Renal cortex interstitium (tissue), 11 donors: ENCODE measurements around the gene DPP6. TPM values are rescaled to one million over a fixed set of nuclear protein-coding genes. Genes with fewer than 3 reads are reported as not detected.

Experiments
- DNase-seq, 11 donors: peaks; one replicate each; pipeline ENCODE4 v3.0.0-alpha.2; 2013; ENCODE audit warnings: low read depth in 9 of 11, low spot score in 4 of 11; ENCODE audit errors: extremely low read depth in 1 of 11
- polyA plus RNA-seq, 3 donors: library from polyadenylated mRNA; unstranded; fragments of 120-200 nt; gene quantifications; one replicate each; pipeline ENCODE4 v1.2.1, GENCODE V29; 2013; ENCODE audit not compliant: insufficient read length in 3 of 3

DPP6 gene
- polyA plus RNA-seq, 3 donors, result 41.0 to 52.1 (median 48.4) TPM

DNA sequence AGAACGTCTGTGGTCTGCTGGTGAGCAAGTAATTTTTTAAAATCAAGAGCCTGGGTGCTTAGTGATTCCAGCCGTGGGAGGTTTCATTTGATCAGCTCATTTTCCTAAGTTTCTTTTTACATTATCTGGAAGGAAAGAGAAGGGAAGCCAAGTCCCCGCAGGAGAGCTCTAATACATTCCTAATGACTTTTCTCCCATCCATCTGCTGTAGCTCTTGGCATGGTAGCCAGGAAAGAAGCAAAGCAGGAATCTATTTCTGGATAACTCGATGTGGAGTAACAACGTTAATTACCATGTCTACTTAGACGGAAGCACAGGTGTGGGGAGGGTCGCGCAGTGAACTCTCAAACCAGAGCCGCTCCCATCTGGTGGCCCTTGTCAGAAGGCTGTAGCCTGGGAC, 828.8 kb downstream of the DPP6 start:
- no peak for DNase-seq

DNA sequence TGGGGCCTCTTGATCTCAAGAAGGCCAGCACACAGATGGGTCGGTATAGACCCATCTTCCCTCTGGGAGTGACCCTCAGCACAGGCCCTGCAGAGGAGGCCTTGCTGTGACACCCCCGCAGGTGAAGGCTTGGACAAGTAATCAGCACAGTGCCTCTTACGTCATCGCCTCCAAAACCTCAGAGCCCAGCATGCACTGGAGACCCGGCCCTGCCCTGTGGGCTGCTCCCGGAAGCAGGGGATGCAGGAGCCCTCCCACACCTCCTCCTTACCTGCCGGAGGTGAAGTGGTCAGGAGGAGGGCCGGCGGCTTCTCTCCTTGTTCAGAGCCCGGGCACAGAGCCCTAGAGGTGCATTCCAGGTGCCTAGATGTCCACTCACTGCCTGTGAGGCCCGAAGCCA, 829.3 kb downstream of the DPP6 start:
- no peak for DNase-seq

DNA sequence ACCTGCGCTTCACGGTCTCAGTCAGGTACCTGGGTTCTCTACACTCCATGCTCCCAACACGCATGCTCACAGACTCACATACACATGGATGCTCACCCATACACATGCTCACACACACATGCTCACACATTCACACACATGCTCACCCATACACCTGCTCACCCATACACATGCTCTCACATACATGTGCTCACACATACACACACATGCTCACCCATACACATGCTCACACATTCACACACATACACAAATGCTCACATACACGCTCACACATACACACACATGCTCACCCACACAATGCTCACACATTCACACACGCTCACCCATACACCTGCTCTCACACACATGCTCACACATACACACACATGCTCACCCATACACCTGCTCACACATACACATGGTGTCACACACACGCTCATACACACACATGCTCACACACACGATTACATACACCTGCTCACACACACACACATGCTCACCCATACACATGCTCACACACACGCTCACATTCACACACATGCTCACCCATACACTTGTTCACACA, 830.8 kb downstream of the DPP6 start:
- no peak for DNase-seq

DNA sequence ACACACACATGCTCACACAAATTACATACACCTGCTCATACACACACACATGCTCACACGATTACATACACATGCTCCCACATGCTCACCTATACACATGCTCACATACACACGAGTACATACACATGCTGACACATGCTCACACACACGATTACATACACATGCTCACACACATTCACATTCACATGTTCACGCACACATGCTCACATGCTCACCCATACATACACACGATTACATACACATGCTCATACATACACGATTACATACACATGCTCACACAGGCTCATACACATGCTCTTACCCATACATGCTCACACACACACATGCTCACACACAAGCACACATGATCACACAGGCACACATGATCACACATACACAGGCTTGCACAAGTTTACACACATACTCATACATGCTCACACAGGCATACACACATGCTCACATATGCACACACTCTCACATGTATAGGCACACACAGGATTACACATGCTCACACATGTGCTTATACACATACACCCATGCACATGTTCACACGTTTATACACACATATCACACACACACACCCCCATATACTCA, 832.2 kb downstream of the DPP6 start:
- no peak for DNase-seq

DNA sequence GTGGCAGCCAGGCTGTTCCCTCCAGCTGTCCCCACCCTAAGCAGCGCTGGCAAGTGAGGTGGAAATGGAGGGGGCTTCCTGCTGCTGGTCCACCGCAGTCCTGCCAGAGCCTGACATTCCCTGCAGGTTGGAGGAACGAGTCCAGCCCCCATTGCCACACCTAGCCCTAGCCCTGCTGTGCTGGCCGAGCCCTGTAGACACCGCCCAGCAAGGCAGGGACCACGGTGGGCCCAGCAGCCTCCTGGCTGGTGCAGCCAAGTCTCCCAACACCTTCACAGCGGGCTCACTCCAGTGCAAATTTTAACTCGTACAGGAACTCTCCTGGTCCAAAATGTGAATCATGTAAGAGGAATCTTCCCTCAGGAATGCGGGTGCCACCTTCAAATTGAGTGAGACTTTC, 834.4 kb downstream of the DPP6 start:
- no peak for DNase-seq

DNA sequence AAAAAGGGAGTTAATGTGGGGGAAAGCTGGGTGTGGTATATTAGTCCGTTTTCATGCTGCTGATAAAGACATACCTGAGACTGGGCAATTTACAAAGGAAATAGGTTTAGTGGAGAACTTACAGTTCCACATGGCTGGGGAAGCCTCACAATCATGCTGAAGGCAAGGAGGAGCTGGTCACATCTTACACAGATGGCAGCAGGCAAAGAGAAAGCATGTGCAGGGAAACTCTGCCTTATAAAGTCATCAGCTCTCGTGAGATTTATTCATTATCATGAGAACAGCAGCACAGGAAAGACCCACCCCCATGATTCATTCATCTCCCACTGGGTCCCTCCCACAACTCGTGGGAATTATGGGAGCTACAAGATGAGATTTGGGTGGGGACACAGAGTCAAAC, 836.5 kb downstream of the DPP6 start:
- no peak for DNase-seq

DNA sequence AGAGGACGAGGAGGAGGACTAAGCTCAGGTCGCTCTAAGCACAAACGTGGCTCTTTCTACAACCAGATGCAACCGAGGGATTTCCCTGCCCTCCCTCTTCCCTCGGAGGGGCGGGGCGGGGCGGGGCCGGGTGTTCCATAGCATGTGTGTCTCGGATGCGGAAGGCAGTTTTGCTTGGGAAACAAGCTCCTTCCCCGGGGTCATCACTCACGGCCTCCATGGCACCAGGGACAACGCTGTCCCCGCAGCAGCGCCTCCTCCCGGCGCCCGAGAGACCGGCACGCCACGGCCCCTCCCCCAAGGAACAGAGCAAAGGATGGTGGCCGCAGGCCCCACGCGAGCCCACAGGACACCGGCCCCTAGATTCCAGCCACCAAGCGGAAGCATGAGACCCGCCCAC, 840.3 kb downstream of the DPP6 start:
- no peak for DNase-seq

DNA sequence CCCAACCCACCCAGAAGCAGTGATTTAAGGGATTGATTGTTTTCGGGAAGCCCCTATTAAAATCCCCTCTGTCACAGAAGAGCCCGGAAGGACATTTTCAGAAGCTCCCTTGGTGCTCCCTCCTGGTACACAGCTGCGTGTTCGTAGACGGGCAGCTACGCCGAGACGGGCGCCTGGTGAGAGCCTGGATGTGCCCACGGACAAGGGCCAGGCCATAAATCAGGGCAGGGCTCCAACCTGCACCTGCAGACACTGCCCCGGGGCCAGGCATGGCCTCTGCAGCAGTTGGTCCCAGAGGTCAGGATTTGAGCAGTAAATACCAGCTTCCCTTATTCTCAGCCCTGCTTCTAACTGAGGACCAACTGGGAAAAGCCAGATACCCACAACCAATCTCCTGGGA, 843.9 kb downstream of the DPP6 start:
- no peak for DNase-seq

DNA sequence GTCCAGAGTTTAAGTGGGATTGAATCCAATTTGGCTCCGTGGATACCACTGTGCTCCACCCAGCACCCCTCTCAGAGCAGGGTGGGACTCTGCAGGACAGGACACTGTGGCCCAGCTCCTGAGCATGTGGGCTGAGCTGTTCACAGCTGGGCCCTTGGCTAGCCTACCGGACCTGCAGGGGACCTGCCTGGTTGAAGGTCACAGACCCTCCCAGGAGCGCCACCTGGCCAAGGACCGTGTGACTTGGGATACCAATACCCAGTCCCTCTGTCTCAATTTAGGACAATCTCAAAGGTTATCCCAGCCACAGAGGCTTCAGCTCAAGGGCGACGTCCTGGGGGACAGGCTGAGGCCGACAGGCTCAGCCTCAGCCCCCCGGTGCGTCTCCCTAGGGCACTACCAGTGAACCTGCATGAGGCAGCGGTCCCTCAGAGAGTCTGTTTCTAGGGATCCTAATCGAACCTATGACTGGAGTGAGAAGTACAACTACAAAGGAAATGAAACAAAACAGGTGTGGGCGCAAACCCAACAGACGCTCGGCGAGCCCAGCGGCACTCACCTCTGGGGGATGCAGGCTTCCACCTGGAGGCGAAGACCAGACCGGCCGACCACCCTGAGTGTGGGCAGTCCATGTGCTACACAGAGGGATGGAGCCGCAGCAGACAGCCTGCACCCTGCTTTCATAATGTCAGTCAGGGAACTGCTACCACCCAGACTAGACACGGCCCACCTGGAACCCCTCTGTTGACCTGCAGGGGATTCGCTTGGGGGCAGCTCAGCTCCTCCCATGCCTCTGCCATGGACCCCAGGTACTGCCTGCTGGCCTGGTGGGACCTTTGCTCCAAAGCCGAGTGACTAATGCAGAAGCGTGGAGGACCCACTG, 847.0 kb downstream of the DPP6 start:
- DNase-seq, result no peak

DNA sequence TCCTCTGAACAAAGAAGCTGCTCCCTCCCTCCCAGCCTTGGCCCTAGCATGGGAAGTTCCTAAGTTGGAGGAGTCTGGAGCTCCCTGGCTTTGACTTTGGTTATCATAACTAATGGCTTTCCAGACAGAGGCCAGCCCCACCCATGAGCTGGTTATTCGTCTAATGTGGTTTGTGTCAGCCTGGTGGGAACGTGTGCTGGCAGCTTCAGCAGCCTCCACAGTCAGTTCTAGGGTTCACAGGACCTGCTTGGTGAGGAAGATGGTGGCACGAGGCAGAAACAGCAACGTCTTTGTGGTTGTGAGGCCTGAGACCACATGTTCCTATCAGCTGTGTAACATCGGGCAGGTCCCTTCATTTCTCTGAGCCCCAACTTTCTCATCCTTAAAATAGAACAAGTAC, 847.7 kb downstream of the DPP6 start:
- no peak for DNase-seq

DNA sequence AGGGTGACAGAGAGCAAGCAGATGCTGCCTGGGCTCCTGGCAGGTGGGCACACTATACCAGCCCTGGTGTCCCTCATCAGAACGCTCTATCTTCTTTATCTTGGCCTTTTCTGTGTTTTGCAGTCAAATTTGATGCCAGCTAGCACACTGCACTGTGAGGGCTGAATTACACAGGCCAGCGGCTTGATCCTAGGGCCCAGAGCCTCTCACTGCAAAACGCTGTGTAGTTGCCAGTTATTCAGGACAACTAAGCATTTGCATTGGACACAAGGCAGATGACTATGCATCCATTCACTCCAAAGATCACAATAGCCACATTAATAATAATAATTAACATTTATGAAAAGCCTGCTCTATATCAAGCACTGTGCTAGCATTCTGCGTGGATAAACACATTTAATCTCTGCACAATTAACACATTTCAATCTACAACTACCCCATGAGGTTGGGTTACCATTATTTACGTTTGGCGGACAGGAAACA, 850.4 kb downstream of the DPP6 start:
- DNase-seq, result no peak

DNA sequence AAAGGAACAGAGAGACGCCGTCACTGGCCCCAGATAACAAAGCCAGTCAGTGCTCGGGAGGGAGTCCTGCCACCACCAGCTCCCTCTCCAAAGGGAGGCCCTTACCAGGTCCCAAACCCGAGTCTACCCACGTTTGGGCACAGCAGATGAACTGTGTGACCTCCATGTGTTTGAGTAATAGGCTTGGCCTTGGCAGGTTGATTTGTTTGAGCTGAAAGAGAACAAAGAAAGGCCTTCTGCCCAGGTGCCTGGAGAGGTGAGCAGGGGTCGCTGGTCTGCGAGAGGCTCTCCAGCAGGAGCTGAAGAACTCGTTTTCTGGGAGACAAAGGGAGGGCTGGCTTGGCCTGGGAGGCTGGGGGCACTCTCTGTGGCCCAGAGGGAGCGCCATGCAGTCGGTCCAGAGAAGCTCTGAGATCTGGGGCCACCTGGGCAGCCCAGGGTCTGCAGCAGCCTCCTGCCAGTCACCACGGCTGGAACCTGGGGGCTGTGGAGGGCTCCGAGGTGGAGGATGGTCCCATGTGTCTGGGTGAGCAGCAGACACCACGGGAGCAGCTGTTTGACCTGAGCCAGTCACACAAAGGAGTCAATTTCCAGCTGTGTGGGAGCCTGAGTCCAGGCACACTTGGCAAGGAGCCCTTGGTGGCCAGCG, 851.0 kb downstream of the DPP6 start:
- no peak for DNase-seq

DNA sequence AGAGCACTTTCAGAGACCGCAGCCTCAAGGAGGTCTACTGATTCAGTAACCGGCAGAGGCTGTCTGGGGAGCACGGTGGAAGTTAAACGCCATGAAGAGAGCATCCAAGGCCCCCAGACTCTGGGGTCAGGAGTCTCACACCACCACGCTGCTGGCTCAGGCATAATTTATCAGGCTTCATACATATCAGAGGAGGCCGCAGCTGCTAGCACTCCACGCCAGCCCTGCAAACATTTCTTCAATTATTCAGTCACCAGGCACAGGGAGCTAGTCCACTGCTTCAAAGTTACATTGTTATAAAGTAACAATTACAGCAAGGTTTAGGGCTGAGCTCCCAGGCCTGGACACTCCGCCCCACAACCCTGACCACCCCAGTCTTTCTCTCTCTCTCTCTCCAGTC, 852.9 kb downstream of the DPP6 start:
- DNase-seq, result no peak

DNA sequence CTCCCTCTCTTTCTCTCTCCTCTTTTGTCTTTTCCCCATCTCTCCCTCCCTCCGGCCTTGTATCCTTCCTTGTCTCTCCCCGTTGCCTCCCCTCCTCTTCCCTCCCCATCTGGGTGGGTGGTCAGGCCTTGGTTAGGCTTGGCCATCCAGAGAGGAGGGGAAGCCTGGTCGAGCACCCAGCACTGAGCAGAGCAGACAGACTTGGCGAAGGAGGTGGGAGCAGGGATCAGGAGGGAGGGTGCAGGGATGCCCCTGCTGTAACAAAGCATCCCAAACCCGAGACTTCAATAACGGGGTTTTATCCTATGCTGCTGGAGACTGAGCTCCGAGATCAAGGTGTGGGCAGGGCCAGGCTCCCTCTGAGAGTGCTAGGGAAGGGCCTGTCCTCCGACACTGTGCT, 853.4 kb downstream of the DPP6 start:
- no peak for DNase-seq

DNA sequence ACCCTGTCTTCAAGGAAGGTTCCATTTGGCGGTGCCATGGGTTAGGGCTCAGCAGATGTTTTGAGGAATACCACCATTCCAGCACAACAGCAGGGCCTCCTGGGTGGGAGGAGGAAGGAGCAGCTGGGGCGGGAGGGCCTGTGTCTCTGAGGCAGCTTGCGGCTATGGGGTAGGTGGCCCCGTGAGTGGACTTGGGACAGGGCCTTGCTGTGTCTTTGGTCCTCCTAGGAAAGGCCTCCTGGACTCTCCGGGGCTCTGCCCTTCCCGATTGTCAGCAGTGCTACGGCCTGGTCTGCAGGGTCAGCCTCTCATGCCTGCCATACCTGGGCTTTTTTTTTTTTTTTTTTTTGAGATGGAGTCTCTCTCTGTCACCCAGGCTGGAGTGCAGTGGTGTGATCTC, 854.0 kb downstream of the DPP6 start:
- no peak for DNase-seq

DNA sequence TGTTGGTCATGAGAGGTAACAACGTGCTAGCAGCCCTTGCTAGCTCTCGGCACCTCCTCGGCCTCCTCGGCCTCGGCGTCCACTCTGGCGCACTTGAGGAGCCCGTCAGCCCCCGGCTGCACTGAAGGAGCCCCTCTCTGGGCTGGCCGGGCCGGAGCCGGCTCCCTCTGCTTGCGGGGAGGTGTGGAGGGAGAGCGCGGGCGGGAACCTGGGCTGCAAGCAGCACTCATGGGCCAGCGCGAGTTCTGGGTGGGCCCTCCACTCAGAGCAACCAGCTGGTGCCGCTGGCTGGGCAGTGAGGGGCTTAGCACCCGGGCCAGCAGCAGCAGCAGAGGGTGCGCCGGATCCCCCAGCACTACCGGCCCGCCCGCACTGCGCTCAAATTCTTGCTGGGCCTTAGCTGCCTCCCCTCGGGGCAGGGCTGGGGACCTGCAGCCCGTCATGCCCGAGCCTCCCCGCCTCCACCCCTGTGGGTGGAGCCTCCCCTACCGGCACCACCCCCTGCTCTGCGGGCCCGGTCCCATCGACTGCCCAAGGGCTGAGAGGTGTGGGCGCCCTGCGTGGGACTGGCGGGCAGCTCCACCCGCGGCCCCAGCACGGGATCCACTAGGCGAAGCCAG, 854.6 kb downstream of the DPP6 start:
- no peak for DNase-seq

DNA sequence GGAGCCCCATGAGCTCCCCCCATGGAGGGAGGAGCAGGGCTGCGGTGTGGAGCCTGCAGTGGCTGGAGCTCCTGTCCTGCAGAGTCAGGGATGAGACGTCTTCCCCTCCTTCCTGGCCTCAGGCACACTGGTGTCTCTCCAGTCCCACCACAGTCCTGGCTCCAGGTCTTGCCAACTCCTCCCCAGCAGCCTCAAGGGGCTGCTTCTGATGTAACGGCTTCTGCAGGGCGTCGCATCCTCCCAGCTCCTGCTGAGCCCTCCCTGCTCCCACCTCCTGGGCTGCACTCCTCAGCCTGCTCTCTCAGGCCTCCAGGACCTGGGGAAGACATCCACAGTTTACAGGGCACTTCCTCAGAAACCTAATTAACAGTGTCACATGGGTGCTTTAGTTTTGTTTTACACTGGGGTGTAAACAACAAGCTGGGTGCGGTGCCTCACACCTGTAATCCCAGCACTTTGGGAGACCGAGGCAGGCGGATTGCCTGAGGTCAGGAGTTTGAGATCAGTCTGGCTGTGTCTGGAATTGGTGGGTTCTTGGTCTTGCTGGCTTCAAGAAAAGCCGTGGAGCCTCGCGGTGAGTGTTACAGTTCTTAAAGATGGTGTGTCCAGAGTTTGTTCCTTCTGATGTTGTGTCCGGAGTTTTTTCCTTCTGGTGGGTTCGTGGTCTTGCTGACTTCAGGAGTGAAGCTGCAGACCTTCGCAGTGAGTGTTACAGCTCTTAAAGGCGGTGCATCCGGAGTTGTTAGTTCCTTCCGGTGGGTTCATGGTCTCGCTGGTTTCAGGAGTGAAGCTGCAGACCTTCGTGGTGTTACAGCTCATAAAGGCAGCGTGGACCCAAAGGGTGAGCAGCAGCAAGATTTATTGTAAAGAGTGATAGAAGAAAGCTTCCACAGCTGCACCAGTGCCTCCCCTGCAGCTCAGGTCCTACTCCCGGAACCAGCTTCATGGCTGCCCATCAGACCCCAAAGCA, 855.7 kb downstream of the DPP6 start:
- no peak for DNase-seq

DNA sequence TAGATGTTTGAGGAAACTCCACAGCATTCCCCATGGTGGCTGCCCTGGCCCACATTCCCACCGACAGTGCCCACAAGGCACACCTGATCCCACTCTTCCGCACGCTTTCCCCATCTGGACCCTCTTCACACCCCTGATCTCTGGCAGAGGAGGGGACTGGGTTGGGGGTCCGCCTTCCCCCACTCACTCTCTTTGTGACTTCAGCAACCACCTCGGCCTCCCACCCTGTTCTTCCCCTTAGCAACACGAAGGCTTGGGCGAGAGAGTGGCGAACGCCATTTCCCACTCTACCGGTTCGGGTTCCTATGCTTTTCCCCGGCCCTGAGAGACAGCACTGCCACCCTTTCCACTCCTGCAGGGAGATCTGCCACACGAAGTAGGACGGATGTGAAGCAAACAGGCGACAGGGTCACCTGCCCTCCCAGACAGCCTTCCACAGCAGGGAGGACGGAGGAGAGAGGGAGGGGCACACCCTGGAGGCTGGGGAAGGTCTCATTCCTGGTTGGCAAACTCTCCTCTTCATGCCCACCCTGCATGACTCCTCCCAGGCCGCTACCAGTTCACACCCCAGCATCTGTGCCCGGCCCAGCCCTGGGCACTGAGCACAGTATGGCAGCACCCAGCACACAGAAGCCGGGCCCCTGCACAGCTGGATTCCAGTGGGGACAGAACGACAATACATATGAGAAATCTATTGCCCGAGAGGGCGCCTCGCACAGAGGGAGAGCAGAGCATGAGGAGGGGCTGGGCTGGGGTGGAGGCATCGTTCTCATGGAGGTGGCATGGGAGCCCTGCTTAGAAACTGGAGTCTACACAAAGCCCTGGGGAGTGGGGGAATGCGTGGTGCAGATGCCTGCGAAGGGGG, 857.3 kb downstream of the DPP6 start:
- DNase-seq, result no peak
